Esophagus squamous epithelium (tissue), 5 donors: ENCODE data around the gene BPNT1. TPM values are rescaled to one million over a fixed set of nuclear protein-coding genes. Genes with fewer than 3 reads are reported as not detected.

Experiments used
- DNase-seq: peaks from one replicate; lab custom pipeline; 2025; lab: John Stamatoyannopoulos, UW
- H3K27ac ChIP-seq, 4 donors: fragments of 200-600 bp; sonication (generic); one replicate each; pipeline ENCODE4 v1.5.1; 2016 to 2019; ENCODE audit warnings: mild to moderate bottlenecking in 1 of 4
- H3K27me3 ChIP-seq, 4 donors: fragments of 200-600 bp; sonication (generic); 1 replicate in 3 of 4; 2 replicates in 1 of 4; pipeline versions ENCODE4 v1.5.1 to v1.6.0; 2017 to 2021; ENCODE audit warnings: antibody characterized with exemption in 1 of 4
- H3K36me3 ChIP-seq, 3 donors: fragments of 200-600 bp; sonication (generic); one replicate each; pipeline ENCODE4 v1.5.1; 2016 to 2019
- H3K4me1 ChIP-seq, 3 donors: fragments of 200-600 bp; sonication (generic); one replicate each; pipeline ENCODE4 v1.5.1; 2017 to 2019
- H3K4me3 ChIP-seq, 4 donors: fragments of 200-600 bp; sonication (generic); 1 replicate in 3 of 4; 2 replicates in 1 of 4; pipeline ENCODE4 v1.5.1; 2016 to 2019; ENCODE audit warnings: mild to moderate bottlenecking in 2 of 4, moderate library complexity in 1 of 4
- H3K9me3 ChIP-seq, 3 donors: fragments of 200-600 bp; sonication (generic); one replicate each; pipeline ENCODE4 v1.5.1; 2016 to 2019
- POLR2A ChIP-seq, 4 donors: fragments of 450-650 bp; IDR thresholded peaks; one replicate each; pipeline ENCODE4 v1.6.1; 2017; ENCODE audit warnings: antibody characterized with exemption in 4 of 4, mild to moderate bottlenecking in 4 of 4, moderate library complexity in 3 of 4
- WGBS, 2 donors: methylation state at CpG; one replicate each; pipeline ENCODE4 v1.1.5; 2018; 5-methylcytosine and 5-hydroxymethylcytosine counted together
- intact Hi-C: fragments of 100-400 bp; cut with DNase I; formaldehyde crosslinking; loops from one replicate; pipeline ENCODE4 v1.15.0; 2022
- total RNA-seq, 4 donors: library from RNA; depleted of rRNA; stranded (reverse); fragments of >200 nt; gene quantifications; one replicate each; pipeline ENCODE4 v1.1.0, GENCODE V29; 2016
- TF ChIP-seq, protein P1 (sequence below), 6 experiments: fragments of 450-650 bp in 4 of 6; fragments of 200-600 bp in 2 of 6; sonication (generic) in 2 of 6; IDR thresholded peaks; one replicate each; pipeline ENCODE4 v1.5.1; 2016 to 2019; ENCODE audit warnings: antibody characterized with exemption in 6 of 6, mild to moderate bottlenecking in 4 of 6, moderate library complexity in 4 of 6
- donor health status: DM: yes; HTN: yes; CAD: no.

Gene BPNT1
- total RNA-seq, 4 donors from 2014 or later = 18.1 to 37.3 (median 23.3) TPM

DNA sequence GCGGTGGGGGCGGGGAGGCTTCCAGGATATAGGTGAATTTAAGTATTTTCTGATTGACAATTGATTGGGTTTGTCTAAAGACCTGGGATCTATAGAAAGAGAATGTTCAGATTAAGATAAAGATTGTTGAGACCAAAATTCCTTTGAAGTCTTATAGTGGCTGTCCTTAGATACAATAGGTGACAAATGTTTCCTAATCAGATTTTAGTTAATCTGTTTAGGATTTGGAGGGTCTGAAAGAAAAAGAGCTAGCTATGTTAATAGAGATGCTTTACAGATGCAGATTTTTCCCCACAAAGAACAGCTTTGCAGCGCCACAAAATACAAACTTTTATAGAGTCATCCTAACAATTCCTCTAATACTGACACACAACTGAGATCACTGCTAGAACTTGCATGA, 28.7 kb downstream of the BPNT1 start:
- Histone ChIP-seq H3K4me1 (no peaks in the 10 kb centered on the region), H3K9me3 (no peaks in the 10 kb centered on the region), H3K27ac (no peak overlapping the region), H3K36me3 (peaks cover 3 to 99% (median 8%) of the 10 kb centered on the region in 3 donors), H3K27me3 (no peaks in the 10 kb centered on the region), H3K4me3 (no peak overlapping the region)
- no peak for TF ChIP-seq POLR2A (IDR thresholded peaks at IDR 0.05)
- no peak for DNase-seq
- intact Hi-C loops = no loop called here
- 93 to 96% methylated on average over 3 of the region's 3 CpGs for WGBS, 2 donors

DNA sequence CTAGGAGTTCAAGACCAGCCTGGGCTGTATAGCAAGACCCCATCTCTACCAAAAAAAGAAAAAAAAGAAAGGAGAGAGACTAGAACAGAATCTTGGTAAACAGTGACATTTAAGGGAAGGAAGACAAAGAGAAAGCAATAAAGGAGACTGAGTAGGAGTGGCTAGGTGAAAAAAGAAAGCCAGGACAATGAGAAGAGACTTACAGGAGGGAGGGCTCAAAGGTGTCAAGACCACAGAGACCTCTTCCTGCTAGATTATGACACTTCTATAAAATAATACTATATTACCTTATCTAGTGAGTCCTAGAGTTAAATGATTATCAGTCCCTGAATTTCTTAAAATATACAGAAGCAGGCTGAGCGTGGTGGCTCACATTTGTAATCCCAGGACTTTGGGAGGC, 33.2 kb downstream of the BPNT1 start:
- intact Hi-C loops = no loop called here
- Histone ChIP-seq H3K27ac (no peak overlapping the region), H3K27me3 (no peaks in the 10 kb centered on the region), H3K4me1 (no peaks in the 10 kb centered on the region), H3K4me3 (no peak overlapping the region), H3K9me3 (no peaks in the 10 kb centered on the region), H3K36me3 (peaks cover 0 to 59% (median 3%) of the 10 kb centered on the region in 3 donors)
- TF ChIP-seq POLR2A (IDR thresholded peaks at IDR 0.05) = no peak
- TF ChIP-seq, protein P1, sequence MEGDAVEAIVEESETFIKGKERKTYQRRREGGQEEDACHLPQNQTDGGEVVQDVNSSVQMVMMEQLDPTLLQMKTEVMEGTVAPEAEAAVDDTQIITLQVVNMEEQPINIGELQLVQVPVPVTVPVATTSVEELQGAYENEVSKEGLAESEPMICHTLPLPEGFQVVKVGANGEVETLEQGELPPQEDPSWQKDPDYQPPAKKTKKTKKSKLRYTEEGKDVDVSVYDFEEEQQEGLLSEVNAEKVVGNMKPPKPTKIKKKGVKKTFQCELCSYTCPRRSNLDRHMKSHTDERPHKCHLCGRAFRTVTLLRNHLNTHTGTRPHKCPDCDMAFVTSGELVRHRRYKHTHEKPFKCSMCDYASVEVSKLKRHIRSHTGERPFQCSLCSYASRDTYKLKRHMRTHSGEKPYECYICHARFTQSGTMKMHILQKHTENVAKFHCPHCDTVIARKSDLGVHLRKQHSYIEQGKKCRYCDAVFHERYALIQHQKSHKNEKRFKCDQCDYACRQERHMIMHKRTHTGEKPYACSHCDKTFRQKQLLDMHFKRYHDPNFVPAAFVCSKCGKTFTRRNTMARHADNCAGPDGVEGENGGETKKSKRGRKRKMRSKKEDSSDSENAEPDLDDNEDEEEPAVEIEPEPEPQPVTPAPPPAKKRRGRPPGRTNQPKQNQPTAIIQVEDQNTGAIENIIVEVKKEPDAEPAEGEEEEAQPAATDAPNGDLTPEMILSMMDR (IDR thresholded peaks at IDR 0.05) = no peak
- DNase-seq = no peak
- WGBS, 2 donors = 87 to 89% methylated on average over 1 of the region's 1 CpG

DNA sequence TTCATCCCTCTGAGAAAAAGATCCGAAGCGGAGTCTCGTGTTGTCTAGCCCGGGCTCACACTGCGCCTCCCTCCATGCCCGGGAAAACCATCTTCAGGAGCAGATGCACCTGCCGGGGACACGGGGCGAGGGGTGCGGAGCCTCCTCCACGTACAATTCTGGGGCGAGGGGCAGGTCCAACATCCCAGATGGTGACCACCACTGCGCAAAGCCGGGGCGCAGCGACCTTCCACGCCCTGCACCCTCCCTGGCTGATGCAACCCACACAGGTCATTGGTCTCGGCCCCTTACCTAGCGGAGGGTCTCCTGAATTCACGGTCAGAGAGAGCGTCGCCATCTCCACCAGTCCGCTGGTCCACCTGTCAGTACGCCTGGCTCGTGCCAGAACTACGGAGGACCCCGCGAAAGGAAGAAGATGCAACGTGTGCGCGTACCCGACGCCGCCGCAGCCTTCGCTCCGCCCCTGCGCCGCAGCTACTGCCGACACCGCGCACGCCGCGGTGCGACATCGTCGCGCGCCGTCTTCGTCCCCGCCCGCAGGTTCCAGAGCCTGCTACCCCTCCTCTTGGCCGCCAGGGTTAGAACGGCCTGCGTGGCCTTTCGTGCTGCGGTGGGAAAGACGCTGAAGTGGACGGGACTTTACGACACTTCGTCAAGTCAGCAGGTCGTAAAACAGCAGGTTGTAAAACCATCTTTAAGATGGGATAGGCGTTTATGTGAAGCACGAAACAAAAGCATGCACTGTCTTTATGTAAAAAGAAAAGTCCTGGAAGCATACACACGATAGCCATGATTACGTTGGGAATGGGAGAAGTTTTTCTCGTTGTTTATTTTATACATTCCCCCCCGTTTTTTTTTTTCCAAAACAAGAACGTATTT, 43.3 kb downstream of the BPNT1 start, which contains the start of gene EPRS1:
Gene EPRS1 (minus strand): TSS at position 454 of the 879 bp plus-strand sequence. CDS start 117 bp downstream, at position 337.
- peak; percentile 65 for DNase-seq
- Histone ChIP-seq H3K4me3 (peak within 1 kb of the TSS; percentile 67 to 99 (median 88)), H3K36me3 (peaks cover 0 to 8% (median 0%) of the 10 kb centered on the region in 3 donors), H3K4me1 (peaks cover 10 to 25% (median 10%) of the 10 kb centered on the region in 3 donors), H3K27me3 (no peaks in the 10 kb centered on the region), H3K9me3 (no peaks in the 10 kb centered on the region), H3K27ac (peak within 1 kb of the TSS; percentile 81 to 95 (median 91))
- TF ChIP-seq, protein P1 (IDR thresholded peaks at IDR 0.05) = peak; percentile 58 to 94 (median 90)
- TF ChIP-seq POLR2A (IDR thresholded peaks at IDR 0.05) = peak in 3 of 4 donors; percentile 49 to 72 (median 63)
- intact Hi-C loops = loop anchor here (10.0 kb wide), 1 partner anchor 49 kb away; the partner anchor contains the start of gene IARS2
- 0 to 1% methylated on average over 16 to 48 of the region's 71 CpGs for WGBS, 2 donors

DNA sequence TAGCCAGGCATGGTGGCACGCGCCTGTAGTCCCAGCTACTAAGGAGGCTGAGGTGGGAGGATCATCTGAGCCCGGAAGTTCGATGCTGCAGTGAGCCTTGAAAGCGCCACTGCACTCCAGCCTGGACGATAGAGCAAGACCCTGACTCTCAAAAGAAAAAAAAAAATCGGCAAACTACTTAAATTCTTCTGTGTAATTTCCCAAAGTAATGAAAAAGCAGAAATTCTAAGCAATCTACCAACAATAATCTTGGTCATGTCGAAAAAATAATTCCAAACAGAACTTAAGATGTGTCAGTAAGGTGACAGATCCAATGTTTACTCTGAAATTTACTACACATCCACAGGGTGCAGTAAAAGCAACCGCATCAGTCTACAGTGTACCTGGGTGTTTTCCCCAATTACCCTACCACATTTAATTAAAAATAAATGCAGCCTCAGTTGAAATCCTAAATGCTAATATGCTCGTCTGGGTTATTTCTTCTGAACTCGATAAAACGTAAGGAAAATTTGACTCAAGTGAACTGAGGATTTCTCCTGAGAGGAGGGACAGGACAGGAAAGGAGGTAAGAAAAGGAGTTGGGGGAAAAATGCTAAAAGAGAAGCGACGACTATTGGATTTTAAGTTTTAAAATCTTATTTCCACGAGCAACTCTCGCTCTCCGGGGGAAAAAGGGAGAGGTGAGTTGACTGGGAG, 44.1 kb downstream of the BPNT1 start:
- Histone ChIP-seq H3K27ac (peak overlapping the region; percentile 81 to 95 (median 91)), H3K36me3 (peaks cover 0 to 16% (median 0%) of the 10 kb centered on the region in 3 donors), H3K9me3 (no peaks in the 10 kb centered on the region), H3K4me3 (peak overlapping the region; percentile 67 to 99 (median 88)), H3K4me1 (peaks cover 10 to 25% (median 10%) of the 10 kb centered on the region in 3 donors), H3K27me3 (no peaks in the 10 kb centered on the region)
- WGBS, 2 donors = 11 to 23% methylated on average over 15 to 17 of the region's 17 CpGs
- intact Hi-C loops = loop anchor here (10.0 kb wide), 1 partner anchor 49 kb away; the partner anchor contains the start of gene IARS2
- TF ChIP-seq, protein P1 (IDR thresholded peaks at IDR 0.05) = no peak
- TF ChIP-seq POLR2A (IDR thresholded peaks at IDR 0.05) = no peak
- no peak for DNase-seq

DNA sequence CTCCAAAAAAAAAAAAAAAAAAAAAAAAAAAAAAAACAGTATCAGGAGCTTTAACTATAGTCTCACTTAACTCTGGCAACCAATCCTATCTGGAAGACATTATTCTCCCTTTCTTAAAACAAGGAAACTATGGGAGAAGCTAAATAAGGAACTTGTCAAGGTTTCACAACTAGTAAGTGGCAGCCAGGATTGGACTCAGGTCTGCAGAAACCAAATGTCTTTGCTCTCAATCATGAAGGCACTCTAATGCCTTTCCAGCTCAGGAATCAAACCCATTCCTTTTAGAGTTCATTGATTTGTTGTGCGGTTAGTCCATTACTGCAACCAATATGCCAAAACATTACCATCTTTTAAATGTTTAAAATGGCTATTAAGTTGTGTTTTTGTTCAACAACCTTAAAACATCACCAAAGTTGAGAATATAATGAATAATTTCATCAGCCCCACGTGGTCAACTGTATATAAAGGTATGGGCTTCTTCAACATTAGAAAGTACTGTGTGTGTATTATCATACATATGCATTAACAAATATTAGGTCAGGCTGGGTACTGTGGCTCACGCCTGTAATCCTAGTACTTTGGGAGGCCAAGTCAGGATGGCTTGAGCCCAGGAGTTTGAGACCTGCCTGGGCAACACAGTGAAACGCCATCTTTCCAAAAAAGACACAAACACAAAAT, 44.8 kb downstream of the BPNT1 start:
- no peak for TF ChIP-seq POLR2A (IDR thresholded peaks at IDR 0.05)
- TF ChIP-seq, protein P1 (IDR thresholded peaks at IDR 0.05) = no peak
- Histone ChIP-seq H3K27me3 (no peaks in the 10 kb centered on the region), H3K4me1 (peaks cover 10 to 25% (median 10%) of the 10 kb centered on the region in 3 donors), H3K4me3 (peak overlapping the region; percentile 67 to 99 (median 88)), H3K9me3 (no peaks in the 10 kb centered on the region), H3K36me3 (peaks cover 0 to 23% (median under 1%) of the 10 kb centered on the region in 3 donors), H3K27ac (peak overlapping the region in 2 of 4 donors; percentile 89 to 93)
- no peak for DNase-seq
- WGBS, 2 donors = 46 to 56% methylated on average over 4 of the region's 4 CpGs
- intact Hi-C loops = loop anchor here (10.0 kb wide), 1 partner anchor 50 kb away; the partner anchor contains the start of gene IARS2
